NCI-H146 treated with DMSO at 0.1 percent for 48 hours (cell line): ENCODE results near the gene TRAPPC2L.

Experiments used
- DNase-seq: peaks from one replicate; lab custom pipeline; 2025; ENCODE audit not compliant: unreplicated experiment; lab: John Stamatoyannopoulos, UW

Gene TRAPPC2L

DNA sequence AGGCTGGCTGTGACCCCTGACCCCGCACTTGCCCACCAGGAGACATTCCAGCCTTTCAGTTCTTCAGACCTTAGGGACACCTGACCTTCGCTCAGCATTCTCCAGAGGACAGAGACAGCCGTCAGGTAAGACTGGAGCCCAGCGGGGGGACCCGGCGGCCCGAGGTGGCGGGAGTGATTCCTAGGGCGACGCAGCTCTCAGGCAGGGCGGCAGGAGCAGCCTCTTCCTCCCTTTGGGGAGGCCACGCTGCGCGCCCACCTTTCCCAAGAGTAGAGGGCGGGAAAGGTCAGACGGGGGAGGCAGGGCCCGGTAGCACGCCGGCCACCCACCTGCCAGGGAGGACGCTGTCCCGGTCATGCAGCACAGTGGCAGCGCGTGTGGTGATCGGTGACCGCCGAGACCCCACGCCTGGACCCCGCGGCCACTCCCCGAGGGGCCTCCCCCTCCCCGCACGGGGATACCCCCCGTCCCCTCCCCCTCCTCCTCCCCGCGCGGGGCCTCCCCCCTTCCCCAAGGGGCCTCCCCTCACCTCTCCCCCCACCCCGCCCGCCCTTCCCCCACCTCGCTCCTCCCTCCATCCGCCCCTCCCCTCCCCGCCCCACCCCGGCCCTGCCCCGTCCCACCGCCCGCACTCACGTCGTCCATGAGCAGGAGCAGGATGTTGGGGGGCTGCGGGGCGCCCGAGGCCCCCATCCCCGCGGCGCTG, 652 bp upstream of the TRAPPC2L start:
- no peak for DNase-seq

DNA sequence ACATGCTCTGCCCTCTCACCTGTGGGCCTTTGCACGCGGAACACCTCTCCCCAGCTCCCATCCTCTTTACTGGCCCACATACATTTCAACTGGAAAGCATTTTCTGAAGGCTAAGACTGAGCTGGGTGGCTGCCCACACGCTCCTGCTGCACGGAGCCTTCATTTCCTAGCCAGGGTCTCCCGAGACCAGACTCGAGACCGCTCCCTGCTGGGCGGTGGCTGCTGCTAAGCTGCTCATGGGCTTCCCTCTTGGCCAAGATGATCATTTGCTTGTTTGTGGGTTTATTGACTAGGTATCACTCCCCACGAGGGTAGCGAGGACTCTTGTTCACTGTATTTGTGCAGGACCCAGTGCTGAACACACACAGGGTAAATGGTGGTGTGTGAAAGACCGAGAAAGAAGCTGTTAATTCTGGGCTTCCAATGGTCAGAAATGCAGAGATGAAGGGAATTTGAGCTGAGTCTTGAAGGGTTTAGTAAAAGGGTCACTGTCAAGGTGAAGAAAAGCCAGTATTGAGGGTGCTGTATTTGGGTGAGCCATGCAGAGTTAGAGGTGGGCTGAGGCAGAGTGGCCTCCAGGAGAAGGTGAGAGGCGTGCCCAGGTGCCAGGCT, 907 bp downstream of the TRAPPC2L start:
- DNase-seq = peak; percentile 6

DNA sequence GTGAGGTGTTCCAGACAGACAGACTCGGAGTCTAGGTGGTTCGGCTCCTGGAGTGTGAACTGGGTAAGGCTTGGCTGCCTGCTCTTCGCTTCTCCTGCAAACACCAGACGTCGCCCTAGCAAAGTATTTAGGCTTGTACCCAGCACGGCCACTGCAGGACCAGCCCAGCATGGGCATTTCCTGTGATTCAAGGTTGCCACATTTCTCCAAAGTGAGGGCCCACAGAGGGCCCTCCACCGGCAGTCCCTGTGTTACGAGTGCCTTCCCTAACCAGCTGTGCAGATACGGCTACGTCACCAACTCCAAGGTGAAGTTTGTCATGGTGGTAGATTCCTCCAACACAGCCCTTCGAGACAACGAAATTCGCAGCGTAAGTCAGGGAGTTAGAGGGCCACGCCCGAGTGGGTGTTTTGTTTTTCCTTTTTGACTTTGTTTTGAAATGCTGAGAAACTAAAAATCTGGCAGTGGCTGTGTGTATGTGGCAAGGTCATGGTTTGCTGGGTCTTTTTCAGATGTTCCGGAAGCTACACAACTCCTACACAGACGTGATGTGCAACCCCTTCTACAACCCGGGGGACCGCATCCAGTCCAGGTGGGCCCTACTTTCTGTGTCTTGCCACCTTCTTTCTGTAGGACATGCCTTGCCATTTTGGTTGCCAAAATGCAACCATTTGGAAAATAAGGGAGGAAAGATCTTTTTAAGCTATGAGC, 2.6 kb downstream of the TRAPPC2L start:
- DNase-seq = no peak

GRCh38 chr16:88861359-88861758, 4.4 kb downstream of the TRAPPC2L start:
- no peak for DNase-seq

DNA sequence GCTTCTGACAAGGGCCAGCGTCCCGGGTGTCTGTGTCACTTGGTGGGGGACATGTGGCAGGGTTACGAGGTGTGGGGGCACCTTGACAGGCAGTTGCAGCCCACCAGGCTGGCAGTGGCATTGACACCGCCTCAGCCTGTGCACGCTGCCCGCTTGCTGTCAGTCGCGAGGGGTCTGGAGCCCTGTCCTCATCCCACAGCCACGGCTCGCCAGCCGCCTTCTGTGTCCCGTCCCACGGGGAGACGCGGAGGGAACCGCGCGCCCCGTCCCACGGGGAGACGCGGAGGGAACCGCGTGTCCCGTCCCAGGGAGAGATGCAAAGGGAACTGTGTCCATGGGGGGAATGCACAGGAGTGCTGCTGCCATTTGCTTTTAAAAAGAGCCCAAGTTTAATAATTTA, 6.0 kb downstream of the TRAPPC2L start:
- DNase-seq = no peak

DNA sequence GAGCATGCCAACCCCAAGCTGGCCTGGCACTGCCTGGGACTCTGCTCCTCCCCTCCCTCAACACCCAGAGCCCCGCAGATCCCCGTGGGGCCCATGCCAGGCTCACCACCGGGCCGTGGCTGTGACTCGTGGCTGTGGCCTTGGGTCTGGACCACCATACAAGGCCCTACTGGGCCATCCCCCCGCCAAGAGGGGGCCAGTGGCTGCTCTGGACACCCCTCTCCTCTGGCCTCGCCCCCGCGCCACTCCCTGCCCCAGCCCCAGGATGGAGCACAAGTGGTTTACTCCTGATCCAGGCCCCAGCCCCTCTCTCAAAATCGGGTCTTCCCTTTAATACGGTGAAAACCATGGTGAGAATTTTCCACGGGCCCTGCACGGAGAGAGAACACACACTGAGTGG, 6.5 kb downstream of the TRAPPC2L start:
- DNase-seq = no peak

DNA sequence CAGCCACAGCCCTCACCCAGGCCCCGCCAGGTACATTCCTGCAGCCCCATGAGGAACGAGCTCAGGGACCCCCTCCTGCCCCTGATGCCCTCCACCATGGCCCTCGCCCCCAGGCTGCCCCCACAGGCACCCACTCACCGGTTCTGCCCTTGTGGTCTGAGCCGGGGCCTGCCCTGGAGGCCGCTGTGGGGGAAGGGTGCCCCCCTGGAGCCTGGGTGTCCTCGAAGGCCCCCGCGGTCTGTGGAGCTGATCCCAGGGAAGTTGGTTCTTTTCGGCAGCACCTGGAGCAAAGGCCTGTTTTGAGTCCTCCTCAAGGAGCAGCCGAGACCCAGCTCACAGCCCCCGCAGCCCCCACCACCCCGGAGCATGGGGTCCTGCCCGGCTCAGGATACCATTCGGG, 7.2 kb downstream of the TRAPPC2L start:
- DNase-seq = no peak

DNA sequence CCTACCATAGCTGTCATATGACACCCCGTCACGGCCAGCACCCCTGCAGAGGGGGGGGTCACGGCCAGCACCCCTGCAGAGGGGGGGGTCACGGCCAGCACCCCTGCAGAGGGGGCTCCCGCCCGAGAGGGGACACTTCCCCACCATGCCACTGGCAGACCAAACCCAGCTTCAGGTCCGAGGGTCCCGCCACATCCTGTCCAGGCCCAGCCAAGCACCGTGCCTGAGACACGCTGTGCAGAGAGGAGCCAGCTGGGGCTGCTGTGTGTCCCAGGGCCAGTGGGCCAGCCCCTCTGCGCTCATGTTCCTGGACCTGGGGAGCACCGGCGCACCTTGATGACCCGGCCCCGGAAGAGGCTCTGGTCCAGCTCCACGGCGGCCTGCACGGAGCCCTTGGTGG, 7.6 kb downstream of the TRAPPC2L start:
- no peak for DNase-seq

DNA sequence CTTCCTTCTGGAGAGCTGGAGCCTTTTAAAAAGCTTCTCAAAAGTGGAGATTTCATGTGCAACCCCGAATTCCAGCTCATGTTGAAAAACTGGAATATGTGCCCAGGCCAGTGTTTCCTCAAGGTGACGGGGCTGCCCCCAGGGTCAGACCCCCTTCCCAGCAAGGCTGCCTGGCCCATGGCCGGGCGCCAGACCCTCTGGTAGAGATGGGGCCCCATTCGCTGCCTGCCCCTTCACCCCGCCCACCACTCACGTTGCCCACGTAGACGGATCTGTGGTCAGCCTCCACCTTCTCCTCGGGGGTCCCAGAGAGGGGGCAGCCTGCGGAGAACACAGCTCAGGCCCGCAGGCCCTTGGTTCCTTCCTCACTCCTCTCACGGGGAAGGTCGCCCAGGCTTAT, 8.4 kb downstream of the TRAPPC2L start:
- DNase-seq = no peak

DNA sequence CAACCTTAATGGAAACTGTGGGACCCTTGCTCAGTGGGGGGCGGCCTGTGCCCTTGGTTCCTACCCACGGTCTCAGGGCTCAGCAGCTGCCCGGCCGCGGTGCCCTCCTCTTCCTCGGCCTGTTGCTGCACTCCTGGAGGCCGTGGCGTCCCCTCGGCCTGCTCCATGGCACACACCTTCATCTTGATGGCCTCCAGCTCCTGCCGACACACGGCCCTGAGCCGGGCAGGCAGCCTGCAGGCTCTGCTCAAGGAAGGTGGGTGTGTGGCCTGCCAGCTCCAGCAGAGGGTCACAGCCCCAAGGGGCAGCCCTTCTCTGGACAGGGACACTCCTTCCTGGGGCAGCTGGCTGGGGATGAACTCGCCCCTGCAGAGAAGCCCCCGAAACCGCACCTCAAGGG, 8.8 kb downstream of the TRAPPC2L start:
- no peak for DNase-seq

DNA sequence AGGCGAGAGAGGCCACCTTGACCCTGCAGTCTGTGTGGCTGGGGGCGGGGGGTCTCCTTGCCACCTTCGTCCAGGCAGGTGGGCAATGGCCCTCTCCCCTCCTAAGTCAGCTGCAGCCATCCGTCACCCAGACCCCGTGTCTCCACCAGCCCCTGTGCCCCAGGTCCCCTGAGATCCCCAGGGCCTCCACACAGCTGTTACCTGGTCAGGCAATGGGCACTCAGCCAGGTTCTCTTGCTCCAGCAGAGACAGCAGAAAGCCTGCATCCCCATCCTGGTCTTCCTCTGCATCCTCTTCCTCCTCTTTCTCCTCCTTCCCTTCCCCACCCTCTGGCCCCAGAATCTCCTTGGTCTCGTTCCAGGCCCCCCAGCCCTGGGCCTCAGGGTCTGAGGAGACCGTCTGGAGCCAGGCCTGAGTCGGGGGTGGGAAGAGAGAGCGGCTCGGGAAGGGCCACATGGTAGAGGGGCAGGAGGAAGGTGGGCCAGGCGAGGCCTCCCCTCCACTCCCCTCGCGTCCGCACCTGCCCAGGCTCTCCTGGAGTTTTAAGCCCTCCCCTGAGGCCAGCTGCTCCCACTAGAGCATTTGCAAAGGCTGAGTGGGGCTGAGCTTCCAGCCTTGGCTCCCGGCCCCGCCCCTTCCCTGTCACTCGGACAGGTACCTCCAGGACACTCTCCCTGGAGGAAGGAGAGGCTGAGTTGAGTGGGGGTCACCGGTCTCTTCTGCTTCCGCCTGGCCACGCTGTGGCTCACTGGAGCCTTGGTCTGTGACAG, 9.4 kb downstream of the TRAPPC2L start, which contains the start of gene PABPN1L:
Gene PABPN1L (minus strand): TSS at position 510 of the 770 bp plus-strand sequence. CDS start 54 bp downstream, at position 456.
- DNase-seq = no peak

DNA sequence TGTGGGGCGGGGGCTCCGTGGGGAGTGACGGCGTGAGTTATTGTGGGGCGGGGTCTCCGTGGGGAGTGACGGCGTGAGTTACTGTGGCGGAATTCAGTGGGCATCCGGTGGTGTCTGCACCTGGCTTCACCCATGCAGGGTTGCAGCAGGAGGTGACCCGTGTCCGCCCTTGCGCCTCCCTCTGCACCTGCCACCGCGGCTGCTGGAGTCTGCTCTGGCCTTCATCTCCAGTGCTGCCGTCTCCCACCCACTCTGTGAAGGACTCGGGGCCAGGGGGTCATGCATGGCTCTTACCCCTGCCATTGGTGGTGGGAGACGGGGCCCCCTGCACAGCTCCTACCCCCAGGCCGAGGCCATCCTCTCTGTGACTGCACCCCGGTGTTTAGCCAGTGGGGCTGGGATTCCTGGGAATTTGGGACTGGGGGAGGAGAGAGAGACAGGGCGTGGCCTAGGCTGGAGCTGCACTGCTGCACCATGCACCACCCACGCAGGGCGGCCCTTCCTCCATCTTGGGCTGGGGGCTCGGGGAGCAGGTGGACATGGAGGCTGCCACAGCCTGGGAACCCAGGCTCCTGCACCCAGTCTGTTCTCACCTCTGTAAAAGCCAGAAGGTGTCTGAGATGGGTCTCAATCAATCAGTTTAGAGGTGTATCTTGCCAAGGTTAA, 10.8 kb downstream of the TRAPPC2L start:
- no peak for DNase-seq

DNA sequence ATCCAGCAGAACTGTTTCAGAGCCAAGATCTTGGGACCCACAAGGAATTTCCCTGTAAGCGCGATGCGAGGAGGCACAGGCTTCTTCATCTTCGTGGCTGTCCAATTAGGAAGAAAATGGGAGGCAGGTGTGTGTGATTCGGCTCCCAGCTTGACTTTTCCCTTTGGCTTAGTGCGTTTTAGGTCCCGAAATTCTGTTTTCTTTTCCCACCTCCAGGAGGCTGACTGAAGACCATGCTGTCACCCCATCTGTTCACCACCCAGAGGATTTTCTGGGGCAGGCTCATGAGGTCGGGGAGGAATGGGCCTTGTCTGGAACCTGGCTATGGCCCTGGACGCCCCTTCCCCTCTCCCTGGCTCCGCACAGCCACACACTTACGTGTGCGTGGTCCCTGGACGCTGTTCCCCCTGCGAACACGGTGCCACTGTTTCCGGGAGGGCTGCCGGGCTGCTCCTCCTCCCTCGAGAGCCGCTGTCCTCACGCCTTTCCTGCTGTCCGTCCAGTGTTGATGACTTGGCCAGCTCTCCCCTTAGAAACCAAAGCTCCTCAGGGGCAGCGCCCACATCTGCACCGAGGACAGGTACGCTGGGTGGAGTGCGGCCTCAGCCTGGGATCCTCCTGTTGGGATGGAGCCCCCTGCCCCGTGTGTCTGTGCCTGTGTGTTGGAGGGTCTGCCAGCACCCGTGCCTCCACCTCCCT, 12.2 kb downstream of the TRAPPC2L start:
- no peak for DNase-seq

DNA sequence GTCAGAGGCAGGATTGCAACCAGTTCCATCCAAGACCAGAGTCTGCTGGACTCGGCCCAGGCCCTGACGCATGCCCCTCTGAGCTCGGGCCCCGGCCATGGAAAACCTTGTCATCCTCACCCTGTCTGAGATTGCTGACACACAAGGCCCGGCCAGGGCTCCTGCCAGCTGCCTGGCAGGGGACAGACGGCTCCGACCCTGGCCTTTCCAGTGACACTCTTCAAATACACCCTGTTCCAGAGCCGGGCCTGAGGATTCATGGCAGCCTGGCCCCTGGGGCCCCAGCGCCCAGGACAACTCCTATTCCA, 12.7 kb downstream of the TRAPPC2L start:
- DNase-seq = no peak

- no peak for DNase-seq
Measured at GRCh38 chr16:88870608-88871348, 13.9 kb downstream of the TRAPPC2L start.

DNA sequence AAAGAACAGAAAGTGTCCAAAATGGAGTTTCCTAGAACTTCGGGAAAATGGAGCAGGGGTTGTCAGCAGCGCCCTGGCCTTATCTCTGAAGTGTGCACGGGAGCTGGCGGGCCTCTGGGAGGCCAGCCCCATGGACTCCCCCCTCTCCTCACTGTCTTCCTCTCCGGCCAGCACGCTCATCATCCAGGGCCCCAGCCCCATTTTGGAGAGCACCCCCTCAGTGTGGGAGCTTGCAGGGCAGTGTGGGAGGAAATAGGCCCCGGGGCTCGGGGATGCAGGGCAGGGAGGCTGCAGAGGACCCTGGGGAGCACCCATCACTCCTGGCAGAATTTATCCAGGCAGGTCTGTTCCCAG, 14.4 kb downstream of the TRAPPC2L start:
- no peak for DNase-seq

GRCh38 chr16:88871730-88872416, 14.9 kb downstream of the TRAPPC2L start:
- no peak for DNase-seq

DNA sequence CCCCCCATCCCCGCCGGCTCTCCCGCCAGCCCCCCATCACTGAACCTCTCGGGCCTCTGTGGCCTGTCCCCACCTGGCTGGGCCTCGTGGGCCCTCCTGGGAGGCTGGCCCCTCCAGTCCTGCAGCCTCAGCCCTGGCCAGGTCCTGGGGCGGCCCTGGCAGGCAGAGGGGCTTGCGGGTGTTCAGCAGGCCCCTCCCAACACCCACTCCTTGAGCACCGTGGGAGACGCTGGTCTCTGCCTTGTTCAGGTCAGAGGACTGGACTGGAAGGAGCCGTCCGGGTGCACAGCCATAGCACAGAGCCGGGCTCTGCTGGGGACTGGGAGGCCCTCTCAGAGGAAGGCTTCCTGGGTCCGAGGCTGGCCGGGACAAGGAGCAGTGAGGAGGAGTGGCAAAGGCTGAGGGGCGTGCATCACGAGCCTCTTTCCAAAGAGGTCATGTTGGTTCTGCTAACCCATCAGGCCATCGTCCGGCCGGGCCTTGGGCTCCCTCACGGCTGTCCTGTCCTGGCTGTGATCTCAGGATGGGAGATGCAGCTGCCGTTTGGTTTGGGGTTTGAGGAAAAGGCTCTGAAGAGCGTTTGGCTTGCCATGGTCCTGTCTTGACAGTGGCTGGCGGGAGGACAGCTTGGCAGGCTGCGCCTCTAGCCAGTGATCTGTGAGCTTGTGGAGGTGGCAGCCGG, 15.9 kb downstream of the TRAPPC2L start:
- no peak for DNase-seq
